ENCODE data around the gene OPTN.

- TF ChIP-seq CTCF (IDR thresholded peaks at IDR 0.05): no peak
- no peak for TF ChIP-seq POLR2A (IDR thresholded peaks at IDR 0.05)
- TF ChIP-seq EP300 (IDR thresholded peaks at IDR 0.05): no peak
- no peak for TF ChIP-seq POLR2AphosphoS5 (IDR thresholded peaks at IDR 0.05)
Observed at GRCh38 chr10:13087601-13087985, 12.4 kb upstream of the OPTN start.

Measured in stomach (tissue), 4 donors.